HFF-Myc (cell line): ENCODE measurements around the gene SEC11A.

Experiments used
- DNase-seq: peaks from one replicate; pipeline ENCODE4 v3.0.0-alpha.2; 2011; ENCODE audit warnings: low read depth; ENCODE audit errors: extremely low read depth
- H3K4me3 ChIP-seq: replicated peaks from 2 replicates; pipeline ENCODE4 v1.5.1; 2011; ENCODE audit warnings: low read depth, mild to moderate bottlenecking, control low read depth, low read length
- CTCF ChIP-seq: IDR thresholded peaks from 2 replicates; pipeline ENCODE4 v1.5.1; 2012; ENCODE audit warnings: mild to moderate bottlenecking, low read depth, low read length, control low read depth; ENCODE audit errors: missing control alignments

SEC11A gene

DNA sequence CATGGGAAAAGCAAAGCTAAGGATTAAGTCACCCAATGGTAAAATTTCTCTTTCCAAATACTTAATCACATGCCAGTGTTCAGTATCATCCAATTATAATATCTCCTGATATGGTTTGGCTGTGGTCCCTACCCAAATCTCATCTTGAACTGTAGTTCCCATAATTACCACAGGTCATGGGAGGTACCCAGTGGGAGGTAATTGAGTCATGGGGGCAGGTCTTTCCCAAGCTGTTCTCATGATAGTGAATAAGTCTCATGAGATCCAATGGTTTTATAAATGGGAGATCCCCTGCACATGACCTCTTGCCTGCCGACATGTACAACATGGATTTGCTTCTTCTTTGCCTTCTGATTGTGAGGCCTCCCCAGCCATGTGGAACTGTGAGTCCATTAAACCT, 31.8 kb downstream of the SEC11A start:
- TF ChIP-seq CTCF = no peak
- no peak for DNase-seq
- no peak overlapping the region for H3K4me3 ChIP-seq

DNA sequence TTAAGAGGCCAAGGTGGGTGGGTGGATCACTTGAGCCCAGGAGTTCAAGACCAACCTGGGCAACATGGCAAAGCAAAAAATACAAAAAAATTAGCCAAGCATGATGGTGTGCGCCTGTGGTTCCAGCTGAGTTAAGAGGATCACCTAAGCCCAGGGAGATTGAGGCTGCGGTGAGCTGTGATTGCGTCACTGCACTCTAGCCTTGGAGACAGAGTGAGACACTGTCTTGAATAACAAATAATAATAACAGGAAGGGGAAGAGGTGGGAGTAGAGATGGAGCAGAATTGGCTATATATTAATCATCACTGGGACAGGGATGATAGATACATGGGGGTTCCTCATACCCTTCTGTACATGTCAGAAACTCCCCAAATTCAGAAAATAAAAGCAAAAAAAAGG, 34.1 kb downstream of the SEC11A start:
- H3K4me3 ChIP-seq = no peak overlapping the region
- no peak for DNase-seq
- no peak for TF ChIP-seq CTCF

GRCh38 chr15:84671211-84671610, 44.7 kb downstream of the SEC11A start:
- no peak overlapping the region for H3K4me3 ChIP-seq
- no peak for DNase-seq
- TF ChIP-seq CTCF = no peak

GRCh38 chr15:84669726-84670125, 46.2 kb downstream of the SEC11A start:
- no peak for DNase-seq
- no peak overlapping the region for H3K4me3 ChIP-seq
- no peak for TF ChIP-seq CTCF

GRCh38 chr15:84668221-84668982, 47.5 kb downstream of the SEC11A start:
- no peak for DNase-seq
- TF ChIP-seq CTCF = no peak
- no peak overlapping the region for H3K4me3 ChIP-seq

GRCh38 chr15:84666373-84666772, 49.6 kb downstream of the SEC11A start:
- no peak for TF ChIP-seq CTCF
- no peak overlapping the region for H3K4me3 ChIP-seq
- no peak for DNase-seq

- no peak overlapping the region for H3K4me3 ChIP-seq
- no peak for DNase-seq
- no peak for TF ChIP-seq CTCF
Observed at GRCh38 chr15:84661001-84661400, 54.9 kb downstream of the SEC11A start.
